RWPE2 (cell line): ENCODE measurements around the gene HELZ.

Experiments used
- ATAC-seq: fragments of 200-7000 bp; cut with Tn5 transposase; 3 replicates; pipeline ENCODE4 v1.9.1; 2021; ENCODE audit warnings: low read depth
- DNase-seq: peaks from one replicate; pipeline ENCODE4 v3.0.0-alpha.2; 2020; ENCODE audit warnings: low spot score
- H3K27ac ChIP-seq: fragments of 450-650 bp; 2 replicates; pipeline ENCODE4 v1.5.1; 2017; ENCODE audit warnings: mild to moderate bottlenecking; ENCODE audit not compliant: poor library complexity, severe bottlenecking
- H3K27me3 ChIP-seq: fragments of 250-450 bp; sonication (Bioruptor Pico); 2 replicates; pipeline ENCODE4 v1.5.1; 2021; ENCODE audit warnings: mild to moderate bottlenecking, moderate library complexity; ENCODE audit not compliant: insufficient read depth, poor library complexity, severe bottlenecking
- H3K36me3 ChIP-seq: fragments of 250-450 bp; sonication (Bioruptor Pico); 2 replicates; pipeline ENCODE4 v1.5.1; 2020; ENCODE audit warnings: low read depth, mild to moderate bottlenecking, moderate library complexity
- H3K4me1 ChIP-seq: fragments of 250-450 bp; sonication (Bioruptor Pico); 2 replicates; pipeline ENCODE4 v1.5.1; 2021; ENCODE audit warnings: mild to moderate bottlenecking, moderate library complexity; ENCODE audit not compliant: insufficient read depth, poor library complexity, severe bottlenecking
- H3K4me3 ChIP-seq: fragments of 250-450 bp; sonication (Bioruptor Pico); 2 replicates; pipeline ENCODE4 v1.5.1; 2021; ENCODE audit warnings: mild to moderate bottlenecking, moderate library complexity; ENCODE audit not compliant: severe bottlenecking
- H3K9me3 ChIP-seq: fragments of 250-450 bp; sonication (Bioruptor Pico); 2 replicates; pipeline ENCODE4 v1.5.1; 2021; ENCODE audit warnings: mild to moderate bottlenecking, moderate library complexity; ENCODE audit not compliant: severe bottlenecking
- TF ChIP-seq, protein P1 (sequence below): fragments of 450-650 bp; IDR thresholded peaks from one replicate; pipeline ENCODE4 v1.5.1; 2017; ENCODE audit warnings: mild to moderate bottlenecking, moderate library complexity; ENCODE audit not compliant: poor library complexity, severe bottlenecking

Gene HELZ

DNA sequence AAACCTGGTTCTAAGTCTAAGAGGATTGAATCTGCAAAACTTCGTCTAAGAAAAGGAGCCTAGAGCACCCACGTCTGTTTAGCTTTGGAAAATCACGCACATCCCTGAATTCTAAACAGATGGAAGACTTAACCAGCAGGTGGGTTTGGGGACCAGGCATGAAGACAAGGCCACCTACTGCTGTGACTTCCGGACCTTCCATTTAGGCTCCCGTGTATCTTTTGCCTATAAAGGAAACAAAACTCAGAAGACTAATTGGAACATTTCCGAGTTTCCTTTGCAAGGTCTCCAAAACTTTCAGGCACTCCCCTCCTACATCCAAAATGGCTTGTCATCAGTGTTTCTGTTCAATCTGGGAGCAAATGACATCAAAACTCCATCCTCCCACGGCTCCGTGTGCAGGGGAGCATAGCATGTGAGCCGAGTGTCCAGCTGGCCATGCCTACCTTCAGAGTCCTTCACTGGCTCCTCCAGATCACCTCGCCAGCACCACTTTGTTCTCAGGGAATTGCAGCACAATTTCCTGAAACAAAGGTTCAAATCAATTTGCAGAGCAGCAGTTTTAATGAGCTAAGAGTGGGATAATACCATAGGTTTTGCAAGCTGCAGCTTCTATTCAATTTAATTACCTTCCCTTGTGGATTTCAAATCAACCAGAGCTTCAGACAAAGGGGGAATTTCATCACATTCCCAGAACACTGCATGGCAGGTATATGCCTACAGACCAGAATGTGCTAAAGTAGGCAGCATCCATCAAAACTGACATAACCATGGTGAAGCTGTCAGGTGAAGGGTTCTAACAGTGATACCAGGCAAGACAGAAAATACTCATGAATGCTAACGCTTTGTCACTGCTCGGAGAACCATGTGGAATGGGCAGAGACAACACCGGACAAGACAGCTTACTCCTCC, 177.2 kb downstream of the HELZ start:
- TF ChIP-seq, protein P1, sequence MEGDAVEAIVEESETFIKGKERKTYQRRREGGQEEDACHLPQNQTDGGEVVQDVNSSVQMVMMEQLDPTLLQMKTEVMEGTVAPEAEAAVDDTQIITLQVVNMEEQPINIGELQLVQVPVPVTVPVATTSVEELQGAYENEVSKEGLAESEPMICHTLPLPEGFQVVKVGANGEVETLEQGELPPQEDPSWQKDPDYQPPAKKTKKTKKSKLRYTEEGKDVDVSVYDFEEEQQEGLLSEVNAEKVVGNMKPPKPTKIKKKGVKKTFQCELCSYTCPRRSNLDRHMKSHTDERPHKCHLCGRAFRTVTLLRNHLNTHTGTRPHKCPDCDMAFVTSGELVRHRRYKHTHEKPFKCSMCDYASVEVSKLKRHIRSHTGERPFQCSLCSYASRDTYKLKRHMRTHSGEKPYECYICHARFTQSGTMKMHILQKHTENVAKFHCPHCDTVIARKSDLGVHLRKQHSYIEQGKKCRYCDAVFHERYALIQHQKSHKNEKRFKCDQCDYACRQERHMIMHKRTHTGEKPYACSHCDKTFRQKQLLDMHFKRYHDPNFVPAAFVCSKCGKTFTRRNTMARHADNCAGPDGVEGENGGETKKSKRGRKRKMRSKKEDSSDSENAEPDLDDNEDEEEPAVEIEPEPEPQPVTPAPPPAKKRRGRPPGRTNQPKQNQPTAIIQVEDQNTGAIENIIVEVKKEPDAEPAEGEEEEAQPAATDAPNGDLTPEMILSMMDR, result no peak
- ATAC-seq, result no peak
- Histone ChIP-seq H3K27me3 (no peaks in the 10 kb centered on the region), H3K9me3 (no peaks in the 10 kb centered on the region), H3K27ac (no peak overlapping the region), H3K4me3 (no peak overlapping the region), H3K36me3 (peaks cover 7% of the 10 kb centered on the region; the same call in 1 of the 2 replicates), H3K4me1 (no peaks in the 10 kb centered on the region)
- no peak for DNase-seq

DNA sequence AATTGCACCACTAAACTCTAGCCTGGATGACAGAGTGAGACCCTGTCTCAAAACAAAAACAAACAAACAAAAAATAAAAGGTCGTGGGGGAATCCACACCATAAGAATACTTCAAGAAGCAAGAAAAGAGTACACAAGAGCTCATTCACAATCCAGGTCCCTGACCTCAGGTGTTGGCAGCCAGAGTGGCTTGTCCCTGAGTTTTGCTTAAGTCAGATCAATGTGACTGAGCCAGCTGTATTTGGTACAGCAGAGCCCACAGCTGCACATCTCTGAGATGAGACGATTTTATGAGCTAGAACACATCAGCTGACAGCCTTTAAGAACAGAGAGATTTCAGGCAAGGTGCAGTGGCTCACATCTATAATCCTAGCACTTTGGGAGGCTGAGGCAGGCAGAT, 178.3 kb downstream of the HELZ start:
- H3K27ac ChIP-seq, result no peak overlapping the region
- no peaks in the 10 kb centered on the region for H3K4me1 ChIP-seq
- ATAC-seq, result no peak
- H3K27me3 ChIP-seq, result no peaks in the 10 kb centered on the region
- no peak overlapping the region for H3K4me3 ChIP-seq
- no peaks in the 10 kb centered on the region for H3K9me3 ChIP-seq
- H3K36me3 ChIP-seq, result peaks cover 7% of the 10 kb centered on the region; the same call in 1 of the 2 replicates
- TF ChIP-seq, protein P1, result no peak
- no peak for DNase-seq

GRCh38 chr17:67063141-67063540, 181.9 kb downstream of the HELZ start:
- Histone ChIP-seq H3K9me3 (no peaks in the 10 kb centered on the region), H3K4me3 (no peak overlapping the region), H3K36me3 (no peaks in the 10 kb centered on the region), H3K4me1 (no peaks in the 10 kb centered on the region), H3K27me3 (no peaks in the 10 kb centered on the region), H3K27ac (no peak overlapping the region)
- TF ChIP-seq, protein P1, result no peak
- DNase-seq, result no peak
- no peak for ATAC-seq

- Histone ChIP-seq H3K9me3 (no peaks in the 10 kb centered on the region), H3K36me3 (no peaks in the 10 kb centered on the region), H3K27ac (no peak overlapping the region), H3K4me1 (no peaks in the 10 kb centered on the region), H3K27me3 (no peaks in the 10 kb centered on the region), H3K4me3 (no peak overlapping the region)
- peak; percentile 24 for DNase-seq
- ATAC-seq, result no peak
- TF ChIP-seq, protein P1, result no peak
These were observed 185.6 kb downstream of the HELZ start for GRCh38 chr17:67059372-67059771.

DNA sequence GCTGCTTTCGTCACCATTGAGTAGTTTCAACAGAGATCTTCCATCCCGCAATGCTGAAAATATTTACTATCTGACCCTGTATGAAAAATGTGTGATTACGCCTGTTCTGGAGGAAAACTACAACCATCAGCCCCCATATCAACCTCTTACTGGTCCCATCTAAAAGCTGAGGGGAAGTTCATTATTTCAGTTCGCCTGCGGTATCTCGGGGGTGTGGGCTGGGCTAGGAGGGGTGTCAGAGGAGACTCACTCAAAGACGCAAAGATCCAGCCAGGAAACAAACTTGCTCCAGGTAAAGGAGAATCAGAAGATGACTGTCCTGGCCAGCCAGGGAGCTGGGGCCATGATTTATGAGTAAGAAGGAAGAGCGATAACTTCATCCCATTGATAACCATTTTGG, 187.0 kb downstream of the HELZ start:
- Histone ChIP-seq H3K27ac (no peak overlapping the region), H3K9me3 (no peaks in the 10 kb centered on the region), H3K27me3 (no peaks in the 10 kb centered on the region), H3K4me1 (no peaks in the 10 kb centered on the region), H3K36me3 (no peaks in the 10 kb centered on the region), H3K4me3 (no peak overlapping the region)
- TF ChIP-seq, protein P1, result no peak
- ATAC-seq (no peak), DNase-seq (peak; percentile 31)
